DOHH2 (cell line): ENCODE measurements around the gene PALLD.

Experiments used
- H3F3A ChIP-seq: fragments of 200-600 bp; sonication (generic), shearing (Covaris generic); 2 replicates; pipeline ENCODE4 v1.6.0; 2016; ENCODE audit warnings: antibody characterized with exemption, mild to moderate bottlenecking; ENCODE audit not compliant: control insufficient read depth, insufficient read depth
- H3K27ac ChIP-seq: fragments of 200-600 bp; sonication (generic); 2 replicates; pipeline ENCODE4 v1.5.1; 2014; ENCODE audit warnings: low read depth, mild to moderate bottlenecking, low read length, moderate library complexity
- H3K27me3 ChIP-seq: fragments of 200-600 bp; sonication (generic); 2 replicates; pipeline ENCODE4 v1.6.1; 2014; ENCODE audit warnings: mild to moderate bottlenecking, low read length, mixed read lengths; ENCODE audit not compliant: control insufficient read depth
- H3K36me3 ChIP-seq: fragments of 200-600 bp; sonication (generic); 2 replicates; pipeline ENCODE4 v1.6.1; 2014; ENCODE audit warnings: mild to moderate bottlenecking, low read length, moderate library complexity, mixed read lengths; ENCODE audit not compliant: control insufficient read depth
- H3K4me1 ChIP-seq: fragments of 200-600 bp; sonication (generic); 2 replicates; pipeline ENCODE4 v1.6.1; 2014; ENCODE audit warnings: mild to moderate bottlenecking, low read length, mixed read lengths; ENCODE audit not compliant: control insufficient read depth
- H3K4me2 ChIP-seq: fragments of 200-600 bp; sonication (generic); 2 replicates; pipeline ENCODE4 v1.6.0; 2014; ENCODE audit warnings: mild to moderate bottlenecking, low read length, moderate library complexity
- H3K4me3 ChIP-seq: fragments of 200-600 bp; sonication (generic); 2 replicates; pipeline ENCODE4 v1.5.1; 2014; ENCODE audit warnings: mild to moderate bottlenecking, low read length, mixed read lengths
- H3K79me2 ChIP-seq: fragments of 200-600 bp; sonication (generic); 2 replicates; pipeline ENCODE4 v1.6.1; 2014; ENCODE audit warnings: mild to moderate bottlenecking, low read length, mixed read lengths; ENCODE audit not compliant: control insufficient read depth
- H3K9me2 ChIP-seq: fragments of 200-600 bp; sonication (generic); replicated peaks from 2 replicates; pipeline ENCODE4 v1.6.1; 2014; ENCODE audit warnings: mild to moderate bottlenecking, low read length, mixed read lengths; ENCODE audit not compliant: control insufficient read depth
- H3K9me3 ChIP-seq: fragments of 200-600 bp; sonication (generic); 2 replicates; pipeline ENCODE4 v1.6.1; 2014; ENCODE audit warnings: antibody characterized with exemption, low read length, mixed read lengths; ENCODE audit not compliant: control insufficient read depth, insufficient read depth
- H4K20me1 ChIP-seq: fragments of 200-600 bp; sonication (generic); 2 replicates; pipeline ENCODE4 v1.6.0; 2014; ENCODE audit warnings: low read depth, mild to moderate bottlenecking, antibody characterized with exemption, low read length, moderate library complexity; ENCODE audit not compliant: control insufficient read depth, insufficient read depth
- CTCF ChIP-seq: fragments of 200-600 bp; sonication (generic); IDR thresholded peaks from one replicate; pipeline ENCODE4 v1.5.1; 2014; ENCODE audit warnings: antibody characterized with exemption, mild to moderate bottlenecking, low read depth, low read length; ENCODE audit not compliant: poor library complexity, severe bottlenecking
- EZH2phosphoT487 ChIP-seq: fragments of 200-600 bp; sonication (generic); IDR thresholded peaks from 2 replicates; pipeline ENCODE4 v1.6.1; 2017; ENCODE audit warnings: borderline replicate concordance, mild to moderate bottlenecking, antibody characterized with exemption, low read length, moderate library complexity, mixed read lengths

The PALLD gene

GRCh38 chr4:168537086-168537485, 40.2 kb downstream of the PALLD start:
- Histone ChIP-seq H3K4me1 (no peaks in the 10 kb centered on the region), H3K79me2 (no peaks in the 10 kb centered on the region), H3F3A (no peaks in the 10 kb centered on the region), H3K27me3 (no peaks in the 10 kb centered on the region), H3K4me3 (no peak overlapping the region), H4K20me1 (no peaks in the 10 kb centered on the region), H3K9me2 (no peaks in the 10 kb centered on the region), H3K36me3 (no peaks in the 10 kb centered on the region), H3K27ac (no peak overlapping the region), H3K4me2 (no peak overlapping the region), H3K9me3 (no peaks in the 10 kb centered on the region)
- TF ChIP-seq EZH2phosphoT487, result no peak
- no peak for TF ChIP-seq CTCF

GRCh38 chr4:168537571-168537970, 40.7 kb downstream of the PALLD start:
- Histone ChIP-seq H3K9me2 (no peaks in the 10 kb centered on the region), H4K20me1 (no peaks in the 10 kb centered on the region), H3F3A (no peaks in the 10 kb centered on the region), H3K4me1 (no peaks in the 10 kb centered on the region), H3K4me3 (no peak overlapping the region), H3K27ac (no peak overlapping the region), H3K4me2 (no peak overlapping the region), H3K9me3 (no peaks in the 10 kb centered on the region), H3K27me3 (no peaks in the 10 kb centered on the region), H3K79me2 (no peaks in the 10 kb centered on the region), H3K36me3 (no peaks in the 10 kb centered on the region)
- no peak for TF ChIP-seq EZH2phosphoT487
- no peak for TF ChIP-seq CTCF

GRCh38 chr4:168538632-168539031, 41.8 kb downstream of the PALLD start:
- Histone ChIP-seq H4K20me1 (no peaks in the 10 kb centered on the region), H3K4me3 (no peak overlapping the region), H3K27me3 (no peaks in the 10 kb centered on the region), H3K4me2 (no peak overlapping the region), H3K36me3 (no peaks in the 10 kb centered on the region), H3K79me2 (no peaks in the 10 kb centered on the region), H3F3A (no peaks in the 10 kb centered on the region), H3K27ac (no peak overlapping the region), H3K4me1 (no peaks in the 10 kb centered on the region), H3K9me3 (no peaks in the 10 kb centered on the region), H3K9me2 (no peaks in the 10 kb centered on the region)
- TF ChIP-seq EZH2phosphoT487 (no peak), CTCF (no peak)

GRCh38 chr4:168540086-168540485, 43.2 kb downstream of the PALLD start:
- Histone ChIP-seq H3K4me3 (no peak overlapping the region), H3K9me3 (no peaks in the 10 kb centered on the region), H3K4me2 (no peak overlapping the region), H3K36me3 (no peaks in the 10 kb centered on the region), H3K27ac (no peak overlapping the region), H3K9me2 (no peaks in the 10 kb centered on the region), H4K20me1 (no peaks in the 10 kb centered on the region), H3F3A (no peaks in the 10 kb centered on the region), H3K79me2 (no peaks in the 10 kb centered on the region), H3K27me3 (no peaks in the 10 kb centered on the region), H3K4me1 (no peaks in the 10 kb centered on the region)
- TF ChIP-seq EZH2phosphoT487 (no peak), CTCF (no peak)
